CD4-positive, alpha-beta T cell treated with Interleukin-6 for 4 hours (primary cell): Measurements from ENCODE around the gene SBK1.
"Not testable (repeated sequence)": the region's sequence is repeated elsewhere in the genome, so short reads cannot be mapped to it uniquely, and the experiment has no call there.

Experiments
- DNase-seq: peaks from one replicate; pipeline ENCODE4 v3.0.0-alpha.2; 2020; ENCODE audit warnings: mixed read lengths

Gene SBK1

DNA sequence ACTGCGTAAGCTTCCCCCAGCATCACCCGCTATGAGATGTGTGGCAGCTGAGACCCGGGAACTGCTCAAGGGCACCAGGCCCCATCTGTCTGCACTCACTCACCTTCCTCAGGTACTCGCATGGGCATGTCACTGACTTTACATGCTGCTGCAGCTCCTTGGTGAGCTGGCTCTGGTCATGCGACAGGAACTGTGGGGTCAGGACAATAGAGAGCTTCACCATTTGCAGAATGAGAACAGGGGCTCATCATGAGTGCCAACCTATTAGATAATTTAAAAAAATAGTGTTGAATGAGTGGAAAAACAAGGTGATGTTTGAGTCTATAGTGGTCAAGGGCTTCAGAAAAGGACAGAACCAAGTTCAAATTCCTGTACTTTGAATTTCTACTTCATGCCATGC is 70.3 kb downstream of the SBK1 start:
- not testable (repeated sequence) for DNase-seq

GRCh38 chr16:28363408-28363807 is 71.1 kb downstream of the SBK1 start, which contains the start of gene NPIPB6:
Gene NPIPB6 (minus strand): TSS chr16:28363508. CDS start chr16:28362822, 686 bp downstream.
- DNase-seq, result not testable (repeated sequence)

GRCh38 chr16:28364268-28365173 is 72.2 kb downstream of the SBK1 start:
- not testable (repeated sequence) for DNase-seq

- not testable (repeated sequence) for DNase-seq
Observed at GRCh38 chr16:28367926-28368325, 75.6 kb downstream of the SBK1 start.
